ENCODE measurements around the gene SLIT3.

- TF ChIP-seq CTCF (IDR thresholded peaks at IDR 0.05; ENCODE audit: extremely low read depth in 1 of 2, insufficient read depth in 1 of 2, low read depth in 1 of 2, low read length in 2 of 2) (no peak), POLR2A (IDR thresholded peaks at IDR 0.05; ENCODE audit: low read depth, low read length) (no peak), JUN (IDR thresholded peaks at IDR 0.05; ENCODE audit: borderline replicate concordance, insufficient read depth, insufficient read length, low read depth) (no peak), FOS (IDR thresholded peaks at IDR 0.05; ENCODE audit: borderline replicate concordance, insufficient read depth, low read length) (no peak), POLR2AphosphoS5 (IDR thresholded peaks at IDR 0.05; ENCODE audit: insufficient read depth, low read depth, low read length) (no peak), MAX (IDR thresholded peaks at IDR 0.05; ENCODE audit: insufficient read depth, insufficient read length) (no peak), EZH2 (IDR thresholded peaks at IDR 0.05; ENCODE audit: borderline replicate concordance, low read depth, low read length, severe bottlenecking) (no peak), GATA2 (IDR thresholded peaks at IDR 0.05; ENCODE audit: insufficient read depth, insufficient read length, low read depth, low read length) (no peak)
Observed at GRCh38 chr5:169011009-169011408, 289.9 kb downstream of the SLIT3 start.
